Measurements from ENCODE around the gene RAB35.

GRCh38 chr12:120145164-120145563, 28.6 kb upstream of the RAB35 start:
- no peak for TF ChIP-seq POLR2A (IDR thresholded peaks at IDR 0.05)
- TF ChIP-seq, protein P1, sequence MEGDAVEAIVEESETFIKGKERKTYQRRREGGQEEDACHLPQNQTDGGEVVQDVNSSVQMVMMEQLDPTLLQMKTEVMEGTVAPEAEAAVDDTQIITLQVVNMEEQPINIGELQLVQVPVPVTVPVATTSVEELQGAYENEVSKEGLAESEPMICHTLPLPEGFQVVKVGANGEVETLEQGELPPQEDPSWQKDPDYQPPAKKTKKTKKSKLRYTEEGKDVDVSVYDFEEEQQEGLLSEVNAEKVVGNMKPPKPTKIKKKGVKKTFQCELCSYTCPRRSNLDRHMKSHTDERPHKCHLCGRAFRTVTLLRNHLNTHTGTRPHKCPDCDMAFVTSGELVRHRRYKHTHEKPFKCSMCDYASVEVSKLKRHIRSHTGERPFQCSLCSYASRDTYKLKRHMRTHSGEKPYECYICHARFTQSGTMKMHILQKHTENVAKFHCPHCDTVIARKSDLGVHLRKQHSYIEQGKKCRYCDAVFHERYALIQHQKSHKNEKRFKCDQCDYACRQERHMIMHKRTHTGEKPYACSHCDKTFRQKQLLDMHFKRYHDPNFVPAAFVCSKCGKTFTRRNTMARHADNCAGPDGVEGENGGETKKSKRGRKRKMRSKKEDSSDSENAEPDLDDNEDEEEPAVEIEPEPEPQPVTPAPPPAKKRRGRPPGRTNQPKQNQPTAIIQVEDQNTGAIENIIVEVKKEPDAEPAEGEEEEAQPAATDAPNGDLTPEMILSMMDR (IDR thresholded peaks at IDR 0.05): no peak
